IMR-90 (cell line): ENCODE data around the gene NEIL1. TPM values are rescaled to one million over a fixed set of nuclear protein-coding genes. Genes with fewer than 3 reads are reported as not detected.

Experiments
- ATAC-seq: fragments of 200-7000 bp; cut with Tn5 transposase; 2 replicates; pipeline ENCODE4 v1.9.1; 2020; ENCODE audit warnings: low read depth, mild to moderate bottlenecking, moderate library complexity
- BruUV-seq: library from RNA; stranded (reverse); fragments of 400-500 nt; replicated peaks from 2 replicates; lab custom pipeline; 2021; lab: Mats Ljungman, UMichigan
- CTCF ChIA-PET: fragments of 300-600 bp; formaldehyde crosslinking; extraction: SDS; loops from one replicate; lab custom pipeline; 2021; ENCODE audit warnings: antibody characterized with exemption; lab: Yijun Ruan, JAX
- POLR2A ChIA-PET: fragments of 300-600 bp; sonication (Branson Sonifier 250); formaldehyde crosslinking; loops from one replicate; lab custom pipeline; 2022; ENCODE audit warnings: antibody characterized with exemption; ENCODE audit not compliant: unreplicated experiment; lab: Charles Lee
- DNase-seq: peaks from one replicate; pipeline ENCODE4 v3.0.0; 2013
- H2AFZ ChIP-seq: replicated peaks from 2 replicates; pipeline ENCODE3; 2013; ENCODE audit warnings: low read length, mild to moderate bottlenecking; ENCODE audit not compliant: poor library complexity
- H2AK5ac ChIP-seq: 2 replicates; pipeline ENCODE4 v1.6.1; 2013; ENCODE audit warnings: low read depth, low read length, inconsistent platforms
- H2AK9ac ChIP-seq: replicated peaks from 2 replicates; pipeline ENCODE3; 2013; ENCODE audit warnings: mild to moderate bottlenecking, low read depth, low read length, moderate library complexity; ENCODE audit not compliant: poor library complexity
- H2BK120ac ChIP-seq: 2 replicates; pipeline ENCODE4 v1.6.1; 2013; ENCODE audit warnings: low read depth, low read length, inconsistent platforms
- H2BK15ac ChIP-seq: 3 replicates; pipeline ENCODE4 v1.6.1; 2013; ENCODE audit warnings: low read depth, low read length, inconsistent platforms
- H2BK20ac ChIP-seq: 2 replicates; pipeline ENCODE4 v1.6.1; 2013; ENCODE audit warnings: low read depth, mild to moderate bottlenecking, inconsistent platforms, low read length, moderate library complexity
- H2BK5ac ChIP-seq: 2 replicates; pipeline ENCODE4 v1.6.1; 2013; ENCODE audit warnings: mild to moderate bottlenecking, low read depth, low read length, inconsistent platforms; ENCODE audit not compliant: poor library complexity, severe bottlenecking
- H3K14ac ChIP-seq: replicated peaks from 2 replicates; pipeline ENCODE4 v1.6.1; 2013; ENCODE audit warnings: low read depth, low read length, inconsistent platforms
- H3K18ac ChIP-seq: 2 replicates; pipeline ENCODE4 v1.6.1; 2013; ENCODE audit warnings: low read depth, low read length, control low read depth
- H3K23ac ChIP-seq: 2 replicates; pipeline ENCODE4 v1.6.1; 2013; ENCODE audit warnings: low read depth, low read length, inconsistent platforms
- H3K27ac ChIP-seq: 2 replicates; pipeline ENCODE4 v1.5.1; 2013; ENCODE audit warnings: mild to moderate bottlenecking, control low read depth, low read length; ENCODE audit not compliant: insufficient read depth
- H3K27me3 ChIP-seq: 2 replicates; pipeline ENCODE4 v1.6.1; 2013; ENCODE audit warnings: low read length; ENCODE audit not compliant: control insufficient read depth, insufficient read depth
- H3K36me3 ChIP-seq: 2 replicates; pipeline ENCODE4 v1.6.1; 2013; ENCODE audit warnings: low read length, mixed read lengths; ENCODE audit not compliant: control insufficient read depth, insufficient read depth
- H3K4ac ChIP-seq: 2 replicates; pipeline ENCODE4 v1.6.1; 2013; ENCODE audit warnings: low read depth, low read length, inconsistent platforms
- H3K4me1 ChIP-seq: 2 replicates; pipeline ENCODE4 v1.6.1; 2013; ENCODE audit warnings: low read length, mixed read lengths; ENCODE audit not compliant: control insufficient read depth, insufficient read depth
- H3K4me2 ChIP-seq: 2 replicates; pipeline ENCODE4 v1.6.1; 2013; ENCODE audit warnings: low read depth, mild to moderate bottlenecking, control low read depth, low read length, moderate library complexity
- H3K4me3 ChIP-seq: 2 replicates; pipeline ENCODE4 v1.5.1; 2013; ENCODE audit warnings: low read depth, mild to moderate bottlenecking, control low read depth, low read length, moderate library complexity; ENCODE audit not compliant: insufficient read depth
- H3K56ac ChIP-seq: 2 replicates; pipeline ENCODE4 v1.6.1; 2013; ENCODE audit warnings: low read length, inconsistent platforms; ENCODE audit not compliant: insufficient read depth; ENCODE audit errors: extremely low read depth
- H3K79me1 ChIP-seq, 2 experiments: 2 replicates each; pipeline ENCODE4 v1.6.1; 2013; ENCODE audit warnings: low read length in 2 of 2, inconsistent platforms in 1 of 2, low read depth in 1 of 2
- H3K9ac ChIP-seq: 2 replicates; pipeline ENCODE4 v1.6.1; 2013; ENCODE audit warnings: low read depth, low read length, control low read depth
- H3K9me1 ChIP-seq: 2 replicates; pipeline ENCODE4 v1.6.1; 2013; ENCODE audit warnings: low read length, inconsistent platforms; ENCODE audit not compliant: insufficient read depth
- H3K9me3 ChIP-seq: 2 replicates; pipeline ENCODE4 v1.6.1; 2013; ENCODE audit warnings: low read length; ENCODE audit not compliant: control insufficient read depth, insufficient read depth
- H4K20me1 ChIP-seq: 2 replicates; pipeline ENCODE4 v1.6.1; 2013; ENCODE audit warnings: low read length, inconsistent platforms; ENCODE audit not compliant: insufficient read depth
- H4K5ac ChIP-seq: 2 replicates; pipeline ENCODE4 v1.6.1; 2013; ENCODE audit warnings: mild to moderate bottlenecking, low read depth, low read length, control low read depth
- H4K8ac ChIP-seq, 2 experiments: 2 replicates each; pipeline ENCODE4 v1.6.1; 2013; ENCODE audit warnings: low read depth in 2 of 2, low read length in 2 of 2, control low read depth in 1 of 2, inconsistent platforms in 1 of 2
- H4K91ac ChIP-seq: 2 replicates; pipeline ENCODE4 v1.6.1; 2013; ENCODE audit warnings: low read depth, low read length, inconsistent platforms; ENCODE audit not compliant: insufficient read depth
- BHLHE40 ChIP-seq: fragments of 150-350 bp; IDR thresholded peaks from 2 replicates; pipeline ENCODE4 v1.6.1; 2016; ENCODE audit warnings: mild to moderate bottlenecking, low read depth, low read length
- CEBPB ChIP-seq: IDR thresholded peaks from 2 replicates; pipeline ENCODE4 v1.6.1; 2012; ENCODE audit warnings: low read depth, low read length, improper control_type of control experiment
- CHD1 ChIP-seq: IDR thresholded peaks from 2 replicates; pipeline ENCODE4 v1.6.1; 2012; ENCODE audit warnings: low read depth, low read length, improper control_type of control experiment
- CTCF ChIP-seq: conservative IDR thresholded peaks from 2 replicates; pipeline ENCODE4 v1.5.1; 2012; ENCODE audit warnings: mild to moderate bottlenecking, low read depth, low read length, improper control_type of control experiment
- FOS ChIP-seq: fragments of 150-350 bp; IDR thresholded peaks from 2 replicates; pipeline ENCODE4 v1.6.1; 2016; ENCODE audit warnings: low read depth, low read length
- MAFK ChIP-seq: IDR thresholded peaks from 2 replicates; pipeline ENCODE4 v1.6.1; 2012; ENCODE audit warnings: low read depth, low read length, improper control_type of control experiment
- MAZ ChIP-seq: IDR thresholded peaks from 2 replicates; pipeline ENCODE4 v1.6.1; 2012; ENCODE audit warnings: low read depth, mild to moderate bottlenecking, low read length, improper control_type of control experiment, moderate library complexity, borderline replicate concordance
- MXI1 ChIP-seq: IDR thresholded peaks from 2 replicates; pipeline ENCODE4 v1.6.1; 2012; ENCODE audit warnings: low read depth, mild to moderate bottlenecking, low read length, moderate library complexity, borderline replicate concordance
- NFE2L2 ChIP-seq: fragments of 150-350 bp; IDR thresholded peaks from 2 replicates; pipeline ENCODE4 v1.6.1; 2016; ENCODE audit warnings: low read depth, mild to moderate bottlenecking, low read length
- POLR2A ChIP-seq: IDR thresholded peaks from 2 replicates; pipeline ENCODE4 v1.6.1; 2012; ENCODE audit warnings: mild to moderate bottlenecking, low read depth, low read length
- RAD21 ChIP-seq: IDR thresholded peaks from 2 replicates; pipeline ENCODE4 v1.6.1; 2012; ENCODE audit warnings: low read length, improper control_type of control experiment
- RCOR1 ChIP-seq: IDR thresholded peaks from 2 replicates; pipeline ENCODE4 v1.6.1; 2012; ENCODE audit warnings: mild to moderate bottlenecking, low read length, improper control_type of control experiment; ENCODE audit not compliant: insufficient replicate concordance
- RFX5 ChIP-seq: IDR thresholded peaks from 2 replicates; pipeline ENCODE4 v1.8.0; 2012; ENCODE audit warnings: low read depth, mild to moderate bottlenecking, low read length, moderate library complexity
- SMC3 ChIP-seq: fragments of 150-350 bp; IDR thresholded peaks from 2 replicates; pipeline ENCODE4 v1.6.1; 2016; ENCODE audit warnings: low read depth, mild to moderate bottlenecking, antibody characterized with exemption, low read length, moderate library complexity
- dilution Hi-C: fragments of 300-500 bp; cut with HindIII; formaldehyde crosslinking; loops from one replicate; pipeline ENCODE4 v1.14.3; 2018; ENCODE audit warnings: low sequenced_read_pairs; ENCODE audit not compliant: unreplicated experiment
- in situ Hi-C: fragments of 300-500 bp; cut with MboI; formaldehyde crosslinking; loops from 3 replicates; pipeline ENCODE4 v1.14.3; 2019; ENCODE audit warnings: low sequenced_read_pairs, inconsistent platforms, mixed read lengths
- intact Hi-C: fragments of 100-400 bp; cut with micrococcal nuclease; formaldehyde crosslinking; loops from 2 replicates; pipeline ENCODE4 v1.10.0; 2022
- polyA plus RNA-seq, 3 experiments: library from polyadenylated mRNA; depleted of rRNA; stranded (reverse); fragments of >200 nt; gene quantifications; 2 replicates each; pipeline ENCODE4 v1.2.3, GENCODE V29; 2012; ENCODE audit warnings: low replicate concordance in 1 of 3
- total RNA-seq: library from RNA; depleted of rRNA; stranded (reverse); fragments of >200 nt; gene quantifications from 2 replicates; pipeline ENCODE4 v1.2.3, GENCODE V29; 2012
- TF ChIP-seq, protein P1 (sequence below): fragments of 150-350 bp; IDR thresholded peaks from 2 replicates; pipeline ENCODE4 v1.6.1; 2016; ENCODE audit warnings: low read depth, mild to moderate bottlenecking, low read length, moderate library complexity, borderline replicate concordance
- TF ChIP-seq, protein P2 (sequence below): fragments of 150-350 bp; IDR thresholded peaks from 2 replicates; pipeline ENCODE4 v1.6.1; 2017; ENCODE audit warnings: mild to moderate bottlenecking, antibody characterized with exemption, low read length, low read depth

Gene NEIL1
- total and polyA plus RNA-seq, 2 of the 4 experiments (the other 2 are of a cell fraction): 1.1 to 3.6 TPM

GRCh38 chr15:75367006-75367405 is 20.2 kb downstream of the NEIL1 start:
- H3K56ac ChIP-seq: no peak overlapping the region
- peaks cover 46% of the 10 kb centered on the region for H3K36me3 ChIP-seq
- in situ Hi-C loops: no loop called here
- peak overlapping the region; percentile 12; the same call in 1 of the 2 replicates for H3K4ac ChIP-seq
- H2BK20ac ChIP-seq: no peak overlapping the region
- peaks cover 16% of the 10 kb centered on the region; the same call in 1 of the 2 replicates for H4K20me1 ChIP-seq
- ATAC-seq (no peak), DNase-seq (no peak)
- peaks cover 38 to 56% of the 10 kb centered on the region in 2 experiments for H3K79me1 ChIP-seq
- H3K27ac ChIP-seq: no peak overlapping the region
- no peak overlapping the region for H4K5ac ChIP-seq
- H3K14ac ChIP-seq: no peak overlapping the region
- dilution Hi-C loops: no loop called here
- no peak overlapping the region for H3K18ac ChIP-seq
- H2BK120ac ChIP-seq: no peak overlapping the region
- no peaks in the 10 kb centered on the region for H3K9me3 ChIP-seq
- no peaks in the 10 kb centered on the region for H3K27me3 ChIP-seq
- peak overlapping the region; percentile 95; the same call in 1 of the 2 replicates for H2AK5ac ChIP-seq
- intact Hi-C loops: loop anchor here (5.0 kb wide), 1 partner anchor 315 kb away; no protein-coding TSS in a partner anchor
- CTCF ChIA-PET: interaction anchor here (1.7 kb wide), 1 partner anchor 85 kb away, joined by 8 read pairs; the partner anchor contains the start of gene SIN3A
- H4K8ac ChIP-seq: no peak overlapping the region
- H2AK9ac ChIP-seq: peak overlapping the region; percentile 98
- no peak overlapping the region for H3K4me3 ChIP-seq
- peaks cover 4% of the 10 kb centered on the region; the same call in 1 of the 2 replicates for H3K9me1 ChIP-seq
- TF ChIP-seq NFE2L2 (no peak), MAFK (no peak), SMC3 (no peak), CHD1 (no peak), POLR2A (no peak), RAD21 (no peak), RCOR1 (no peak), CTCF (no peak), MAZ (no peak), CEBPB (no peak), BHLHE40 (no peak), MXI1 (no peak), RFX5 (no peak), FOS (no peak)
- TF ChIP-seq, protein P1, sequence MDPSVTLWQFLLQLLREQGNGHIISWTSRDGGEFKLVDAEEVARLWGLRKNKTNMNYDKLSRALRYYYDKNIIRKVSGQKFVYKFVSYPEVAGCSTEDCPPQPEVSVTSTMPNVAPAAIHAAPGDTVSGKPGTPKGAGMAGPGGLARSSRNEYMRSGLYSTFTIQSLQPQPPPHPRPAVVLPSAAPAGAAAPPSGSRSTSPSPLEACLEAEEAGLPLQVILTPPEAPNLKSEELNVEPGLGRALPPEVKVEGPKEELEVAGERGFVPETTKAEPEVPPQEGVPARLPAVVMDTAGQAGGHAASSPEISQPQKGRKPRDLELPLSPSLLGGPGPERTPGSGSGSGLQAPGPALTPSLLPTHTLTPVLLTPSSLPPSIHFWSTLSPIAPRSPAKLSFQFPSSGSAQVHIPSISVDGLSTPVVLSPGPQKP: no peak
- TF ChIP-seq, protein P2, sequence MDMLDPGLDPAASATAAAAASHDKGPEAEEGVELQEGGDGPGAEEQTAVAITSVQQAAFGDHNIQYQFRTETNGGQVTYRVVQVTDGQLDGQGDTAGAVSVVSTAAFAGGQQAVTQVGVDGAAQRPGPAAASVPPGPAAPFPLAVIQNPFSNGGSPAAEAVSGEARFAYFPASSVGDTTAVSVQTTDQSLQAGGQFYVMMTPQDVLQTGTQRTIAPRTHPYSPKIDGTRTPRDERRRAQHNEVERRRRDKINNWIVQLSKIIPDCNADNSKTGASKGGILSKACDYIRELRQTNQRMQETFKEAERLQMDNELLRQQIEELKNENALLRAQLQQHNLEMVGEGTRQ: no peak
- H3K9ac ChIP-seq: no peak overlapping the region
- POLR2A ChIA-PET: interaction anchor here (0.6 kb wide), 1 partner anchor 10 kb away, joined by 7 read pairs; no protein-coding TSS in a partner anchor
- H2AFZ ChIP-seq: no peak overlapping the region
- no peak overlapping the region for H3K23ac ChIP-seq
- BruUV-seq: no TSS peak
- no peak overlapping the region; the same call in 1 of the 2 replicates for H3K4me2 ChIP-seq
- peaks cover 4% of the 10 kb centered on the region for H3K4me1 ChIP-seq
- H2BK15ac ChIP-seq: no peak overlapping the region
- H4K91ac ChIP-seq: no peak overlapping the region
- H2BK5ac ChIP-seq: no peak overlapping the region
